DLD1 (cell line): ENCODE measurements around the gene TTC1.

ENCODE experiments used
- in situ Hi-C: cut with HindIII; loops from 2 replicates; pipeline ENCODE4 v1.10.0; 2017; ENCODE audit warnings: low sequenced_read_pairs

TTC1 gene

DNA sequence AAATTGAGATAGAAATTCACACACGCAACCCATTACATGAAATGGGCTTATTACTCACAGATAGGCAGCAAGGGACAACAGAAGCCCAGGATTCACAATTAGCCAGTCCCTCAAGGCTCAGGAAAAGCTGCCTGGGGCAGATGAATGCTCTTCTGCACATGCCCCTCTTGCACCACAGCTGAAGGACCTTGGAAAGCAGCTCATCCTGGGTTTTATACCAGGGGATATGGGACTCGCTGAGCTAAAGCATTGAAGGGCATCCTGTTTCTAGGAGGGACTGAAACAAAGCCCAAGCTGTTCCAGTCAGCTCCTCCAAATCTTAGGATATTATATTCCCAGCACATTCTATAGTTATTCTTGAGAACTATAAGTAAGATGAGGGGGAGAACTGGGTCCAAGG, 15.7 kb upstream of the TTC1 start:
- in situ Hi-C loops, result no loop called here

DNA sequence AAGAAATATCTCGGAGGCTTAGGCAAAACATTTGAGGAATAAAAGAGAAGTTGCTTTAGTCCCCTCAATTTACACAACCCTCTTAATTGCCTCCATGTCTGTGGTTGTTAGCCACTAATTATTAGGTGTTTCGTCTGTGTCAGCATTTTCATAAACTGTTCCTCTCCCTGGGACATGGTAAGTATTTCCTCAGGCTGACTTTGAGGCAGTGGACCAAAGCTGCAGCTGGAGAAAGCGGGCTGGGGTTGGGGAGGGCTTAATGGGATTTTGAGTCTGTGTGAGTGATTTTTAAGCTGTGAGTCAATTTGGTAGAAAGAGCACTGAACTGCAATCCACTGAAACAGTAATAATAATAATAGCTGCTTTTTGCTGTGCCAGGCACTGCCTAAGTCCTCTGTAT, 13.0 kb upstream of the TTC1 start:
- in situ Hi-C loops, result no loop called here

DNA sequence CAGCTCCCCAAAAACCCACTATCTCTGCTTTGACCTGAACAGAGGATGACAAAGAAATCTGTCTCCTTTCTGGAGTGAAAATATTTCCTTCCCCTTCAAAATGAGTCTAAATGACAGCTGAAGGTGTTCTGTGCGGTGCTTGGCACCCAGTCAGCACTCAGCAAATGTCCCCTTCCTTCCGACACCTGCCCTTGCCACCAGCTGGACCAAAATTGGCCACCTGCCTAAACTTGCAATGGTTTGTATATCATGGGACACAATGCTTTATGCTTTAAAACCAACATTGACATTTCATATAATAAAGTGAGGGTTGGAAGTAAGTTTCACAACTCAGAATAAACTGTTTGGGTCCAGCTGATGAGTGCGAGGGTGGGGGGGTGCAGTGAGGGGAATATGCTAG, 7.5 kb upstream of the TTC1 start:
- in situ Hi-C loops, result loop anchor here (25.0 kb wide), 1 partner anchor 211 kb away; no protein-coding TSS in a partner anchor

DNA sequence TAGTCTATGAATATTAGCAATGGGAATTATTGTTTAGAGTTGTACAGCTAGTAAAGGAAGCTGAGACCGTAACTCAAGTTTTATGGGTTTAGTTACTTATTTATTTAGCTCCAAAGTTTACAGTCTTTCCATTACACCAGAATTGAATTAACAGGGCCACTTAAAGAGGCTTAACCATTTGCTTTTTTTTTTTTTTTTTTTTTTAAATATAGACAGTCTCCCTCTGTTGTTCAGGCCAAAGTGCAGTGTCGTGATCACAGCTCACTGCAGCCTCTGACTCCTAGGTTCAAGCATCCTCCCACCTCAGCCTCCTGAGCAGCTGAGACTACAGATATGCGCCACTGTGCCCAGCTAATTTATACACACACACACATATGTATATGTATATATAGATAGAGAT, 1.4 kb upstream of the TTC1 start:
- in situ Hi-C loops, result loop anchor here (25.0 kb wide), 1 partner anchor 205 kb away; no protein-coding TSS in a partner anchor

DNA sequence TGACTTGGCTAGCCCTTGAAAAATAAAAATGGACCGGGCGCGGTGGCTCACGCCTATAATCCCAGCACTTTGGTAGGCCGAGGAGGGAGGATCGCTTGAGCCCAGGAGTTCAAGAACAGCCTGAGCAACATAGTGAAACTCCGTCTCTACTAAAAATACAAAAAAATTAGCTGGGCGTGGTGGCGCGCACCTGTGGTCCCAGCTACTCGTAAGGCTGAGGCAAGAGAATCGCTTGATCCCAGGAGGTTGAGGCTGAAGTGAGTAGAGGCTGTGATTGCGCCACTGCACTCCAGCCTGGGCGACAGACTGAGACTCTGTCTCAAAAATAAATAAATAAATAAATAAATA, 436 bp upstream of the TTC1 start:
- in situ Hi-C loops, result loop anchor here (25.0 kb wide), 1 partner anchor 204 kb away; no protein-coding TSS in a partner anchor

DNA sequence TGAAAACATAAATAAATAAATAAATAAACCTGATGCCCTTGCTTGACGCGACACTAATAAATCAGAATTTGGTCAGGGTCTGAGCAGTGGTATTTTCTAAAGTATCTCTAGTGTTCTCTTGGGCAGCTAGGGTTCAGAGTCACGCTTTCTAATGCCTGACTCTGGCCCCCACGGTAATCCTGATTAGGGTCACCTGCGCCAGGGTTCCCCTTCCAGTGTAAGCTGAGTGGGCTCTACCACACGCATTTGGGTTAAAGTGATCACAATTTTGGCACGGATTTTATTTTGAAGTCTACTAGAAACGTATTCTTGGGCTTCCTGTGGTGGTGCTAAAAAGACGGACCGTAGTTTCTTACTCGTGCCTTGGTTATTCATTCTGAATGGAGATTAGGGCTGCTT, 651 bp downstream of the TTC1 start:
- in situ Hi-C loops, result loop anchor here (25.0 kb wide), 1 partner anchor 203 kb away; no protein-coding TSS in a partner anchor

DNA sequence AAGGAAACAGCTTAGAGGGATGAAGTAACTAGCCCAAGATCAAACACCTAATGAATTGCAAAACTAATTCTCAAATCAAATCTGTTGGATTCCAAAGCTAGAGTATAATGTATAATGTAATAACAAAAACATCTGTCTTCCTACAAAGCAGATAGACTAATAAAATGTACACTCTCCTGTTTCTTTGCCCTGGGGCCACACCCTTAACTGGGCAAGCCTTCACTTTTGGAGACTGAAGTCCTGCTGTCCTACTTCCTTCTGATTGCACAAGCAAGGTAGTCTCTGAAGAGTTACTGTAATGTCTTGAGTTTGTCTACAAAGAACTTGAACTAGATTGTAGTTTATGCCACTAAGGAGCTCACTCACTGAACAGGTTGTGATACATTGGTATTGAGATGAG, 2.5 kb downstream of the TTC1 start:
- in situ Hi-C loops, result loop anchor here (25.0 kb wide), 1 partner anchor 201 kb away; no protein-coding TSS in a partner anchor

DNA sequence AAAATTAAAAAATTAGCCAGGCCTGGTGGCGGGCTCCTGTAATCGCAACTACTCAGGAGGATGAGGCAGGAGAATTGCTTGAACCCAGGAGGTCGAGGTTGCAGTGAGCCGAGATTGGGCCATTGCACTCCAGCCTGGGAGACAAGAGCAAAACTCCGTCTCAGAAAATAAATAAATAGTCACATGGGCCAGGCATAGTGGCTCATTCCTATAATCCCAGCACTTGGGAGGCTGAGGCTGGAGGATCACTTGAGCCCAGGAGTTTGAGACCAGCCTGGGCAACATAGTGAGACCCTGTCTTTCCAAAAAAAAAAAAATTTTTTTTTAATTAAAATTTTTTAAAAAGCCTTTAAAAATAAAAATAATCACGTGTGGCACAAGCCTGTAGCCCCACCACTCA, 5.3 kb downstream of the TTC1 start:
- in situ Hi-C loops, result loop anchor here (25.0 kb wide), 1 partner anchor 198 kb away; no protein-coding TSS in a partner anchor

DNA sequence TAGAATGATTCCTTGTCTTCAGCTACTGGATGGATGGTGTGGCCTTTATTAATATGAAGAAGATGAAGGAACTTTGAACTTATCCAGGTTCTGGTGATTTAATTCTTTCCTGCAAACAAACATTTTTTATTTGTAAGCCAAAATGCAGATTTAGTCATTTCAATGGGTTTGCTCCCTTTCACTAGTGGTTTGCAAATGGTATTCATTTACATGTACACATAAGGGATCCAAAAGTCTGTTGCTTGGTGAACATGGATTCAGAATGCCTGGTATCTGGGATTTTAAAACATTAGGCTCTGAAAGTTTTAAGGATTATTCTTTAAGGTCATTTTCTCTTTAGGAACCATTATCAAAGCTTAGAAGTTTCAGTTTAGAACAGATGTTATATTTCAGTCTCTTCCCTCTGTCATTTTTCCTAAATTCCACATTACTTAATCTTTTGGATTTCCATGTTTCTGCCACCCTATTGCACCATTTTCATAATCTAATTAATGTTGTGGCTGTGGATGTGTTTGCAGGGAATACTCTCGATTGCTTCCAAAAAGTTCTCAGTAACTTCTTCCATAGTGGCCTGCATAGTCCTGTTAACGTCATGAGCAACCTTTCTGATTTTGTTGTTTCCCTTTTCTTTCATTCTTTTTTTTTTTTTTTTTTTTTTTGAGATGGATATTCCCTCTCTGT, 10.1 kb downstream of the TTC1 start:
- in situ Hi-C loops, result loop anchor here (25.0 kb wide), 1 partner anchor 193 kb away; no protein-coding TSS in a partner anchor

DNA sequence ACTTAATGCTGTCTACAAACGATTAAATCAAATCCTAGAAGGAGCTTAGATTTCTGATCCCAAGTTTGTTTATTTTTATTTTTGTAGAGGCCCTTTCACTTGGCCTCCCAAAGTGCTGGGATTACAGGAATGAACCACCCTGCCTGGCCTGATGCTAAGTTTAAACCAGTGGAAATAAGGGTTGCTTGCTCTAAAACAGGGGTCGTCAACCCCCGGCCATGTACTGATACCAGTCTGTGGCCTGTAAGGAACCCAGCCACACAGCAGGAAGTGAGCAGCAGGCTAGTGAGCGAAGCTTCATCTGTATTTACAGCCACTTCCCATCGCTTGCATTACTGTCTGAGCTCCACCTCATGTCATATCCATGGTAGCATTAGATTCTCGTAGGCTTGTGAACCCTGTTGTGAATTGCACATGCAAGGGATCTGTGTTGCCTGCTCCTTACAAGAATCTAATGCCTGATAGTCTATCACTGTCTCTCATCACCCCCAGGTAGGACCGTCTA, 11.4 kb downstream of the TTC1 start:
- in situ Hi-C loops, result loop anchor here (25.0 kb wide), 1 partner anchor 192 kb away; no protein-coding TSS in a partner anchor

DNA sequence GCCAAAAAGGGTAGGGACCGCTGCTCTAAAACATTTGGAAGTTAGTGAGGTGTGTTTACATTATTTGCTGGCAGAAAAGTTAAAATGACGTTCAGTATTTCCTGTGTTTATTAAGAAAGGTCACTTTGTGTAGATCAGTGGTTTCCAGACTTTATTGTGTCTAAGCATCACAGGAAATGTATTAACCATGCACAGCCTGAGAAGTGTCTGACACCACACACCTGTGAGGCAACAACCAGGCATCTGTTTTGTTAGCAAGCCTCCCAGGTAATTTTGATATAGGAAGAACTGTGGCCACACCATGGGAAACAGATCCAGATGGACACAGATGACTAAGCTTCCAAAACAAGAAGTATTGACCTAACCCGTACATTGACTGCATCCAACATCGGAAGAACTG, 12.0 kb downstream of the TTC1 start:
- in situ Hi-C loops, result loop anchor here (25.0 kb wide), 1 partner anchor 191 kb away; no protein-coding TSS in a partner anchor

DNA sequence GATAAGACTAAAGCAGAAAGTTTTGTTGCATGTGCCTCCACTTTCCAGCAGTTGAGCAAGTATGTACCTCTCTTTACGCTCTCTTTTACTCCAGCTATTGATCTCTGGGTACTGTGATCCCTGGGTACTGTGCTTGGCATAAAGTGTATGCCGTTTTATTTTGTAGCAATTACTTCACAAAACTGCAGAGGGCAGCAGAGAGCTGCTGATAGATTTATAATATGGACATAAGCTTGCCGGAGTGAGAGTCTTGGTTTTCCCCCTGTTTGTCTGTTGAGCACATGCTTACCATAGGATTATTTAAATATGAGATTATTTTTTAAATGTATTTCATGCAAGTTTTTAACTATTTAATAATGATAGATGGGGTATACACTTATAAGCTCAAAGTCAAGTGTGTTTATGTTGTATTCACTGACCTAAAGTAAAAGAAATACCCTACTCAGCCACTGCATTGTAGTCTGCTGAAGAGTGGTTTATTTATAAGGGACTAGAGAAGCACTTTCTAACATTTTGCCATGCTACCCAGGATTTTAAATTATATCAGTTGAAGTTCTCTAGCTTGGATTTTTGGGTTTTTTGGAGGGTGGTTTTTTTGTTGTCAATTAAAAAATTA, 13.0 kb downstream of the TTC1 start:
- in situ Hi-C loops, result loop anchor here (25.0 kb wide), 1 partner anchor 190 kb away; no protein-coding TSS in a partner anchor

DNA sequence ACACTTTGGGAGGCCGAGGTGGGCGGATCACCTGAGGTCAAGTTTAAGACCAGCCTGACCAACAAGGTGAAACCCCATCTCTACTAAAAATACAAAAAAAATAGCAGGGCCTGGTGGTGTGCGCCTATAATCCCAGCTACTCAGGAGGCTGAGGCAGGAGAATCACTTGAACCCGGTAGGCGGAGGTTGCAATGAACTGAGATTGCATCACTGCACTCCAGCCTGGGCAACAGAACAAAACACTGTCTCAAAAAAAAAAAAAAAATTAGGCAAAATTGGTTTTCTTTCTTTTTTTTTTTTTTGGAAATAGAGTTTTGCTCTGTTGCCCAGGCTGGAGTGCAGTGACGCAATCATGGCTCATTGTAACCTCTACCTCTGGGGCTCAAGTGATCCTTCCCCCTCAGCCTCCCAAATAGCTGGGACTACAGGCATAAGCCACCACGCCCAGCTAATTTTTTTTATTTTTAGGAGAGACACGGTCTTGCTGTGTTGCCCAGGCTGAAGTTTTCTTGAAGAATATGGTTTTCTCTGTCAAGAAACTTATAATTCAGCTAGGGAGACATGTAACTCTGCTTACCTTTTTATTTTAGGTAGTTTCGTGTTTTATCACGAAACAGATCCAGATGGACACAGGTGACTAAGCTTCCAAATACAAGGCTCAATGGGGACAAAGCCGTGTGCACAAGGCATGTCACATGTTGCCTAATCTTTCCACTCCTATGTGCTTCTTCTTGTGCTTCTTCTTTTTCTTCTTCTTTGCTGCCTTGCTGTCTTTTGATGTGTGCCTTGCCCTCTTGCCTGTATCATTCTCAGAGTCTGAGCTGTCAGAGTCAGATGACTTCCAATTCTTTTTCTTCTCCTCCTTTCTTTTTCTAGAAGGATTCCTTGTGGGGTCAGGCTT, 14.3 kb downstream of the TTC1 start:
- in situ Hi-C loops, result loop anchor here (25.0 kb wide), 1 partner anchor 189 kb away; no protein-coding TSS in a partner anchor

DNA sequence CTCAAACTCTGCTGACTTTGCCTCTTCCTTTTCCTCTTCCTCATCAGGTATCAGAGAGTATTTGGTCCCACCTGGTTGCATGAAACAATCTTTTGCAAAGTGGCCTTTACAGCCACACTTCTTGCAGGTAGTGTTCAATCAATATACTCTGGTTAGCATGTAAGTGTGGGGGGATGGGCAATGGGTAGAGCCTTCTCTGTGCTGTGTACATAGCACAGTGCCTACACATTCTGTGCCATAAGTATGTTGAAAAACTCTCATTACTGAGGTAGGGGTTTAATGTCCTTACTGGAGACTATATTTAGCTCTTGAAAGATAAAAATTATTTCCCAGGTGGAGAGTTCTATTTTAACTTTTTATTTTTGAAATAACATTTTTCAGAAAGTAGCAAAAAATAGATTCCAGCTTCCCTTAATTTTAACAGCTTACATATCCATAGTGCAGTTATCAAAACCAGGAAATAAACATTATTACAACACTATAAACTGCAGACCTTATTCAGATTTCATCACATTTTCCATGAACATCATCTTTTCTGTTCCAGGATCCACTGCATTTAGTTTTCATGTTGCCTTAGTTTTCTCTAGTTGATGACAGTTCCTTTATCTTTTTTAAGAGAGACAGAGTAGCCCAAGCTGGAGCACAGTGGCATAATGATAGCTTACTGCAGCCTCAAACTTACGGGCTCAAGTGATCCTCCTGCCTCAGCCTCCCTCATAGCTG, 15.1 kb downstream of the TTC1 start:
- in situ Hi-C loops, result loop anchor here (25.0 kb wide), 1 partner anchor 188 kb away; no protein-coding TSS in a partner anchor

DNA sequence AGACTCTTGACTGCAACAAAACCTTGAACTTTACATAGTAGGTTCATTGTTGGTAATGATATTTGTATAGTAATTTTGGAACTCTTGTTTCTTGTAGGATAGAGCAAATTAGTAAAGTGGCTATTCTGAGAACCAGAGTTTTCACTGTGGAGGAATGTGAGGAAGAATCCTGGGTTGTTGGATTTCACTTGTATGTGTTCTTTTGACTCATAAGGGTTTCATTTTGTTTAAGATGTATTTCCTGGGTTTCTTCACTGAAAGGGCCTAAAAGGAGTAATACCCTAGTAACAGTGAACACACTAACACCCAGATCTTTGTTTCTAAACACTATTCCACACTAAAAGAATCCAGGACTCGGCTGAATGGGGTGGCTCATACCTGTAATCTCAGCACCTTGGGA, 20.1 kb downstream of the TTC1 start:
- in situ Hi-C loops, result no loop called here

DNA sequence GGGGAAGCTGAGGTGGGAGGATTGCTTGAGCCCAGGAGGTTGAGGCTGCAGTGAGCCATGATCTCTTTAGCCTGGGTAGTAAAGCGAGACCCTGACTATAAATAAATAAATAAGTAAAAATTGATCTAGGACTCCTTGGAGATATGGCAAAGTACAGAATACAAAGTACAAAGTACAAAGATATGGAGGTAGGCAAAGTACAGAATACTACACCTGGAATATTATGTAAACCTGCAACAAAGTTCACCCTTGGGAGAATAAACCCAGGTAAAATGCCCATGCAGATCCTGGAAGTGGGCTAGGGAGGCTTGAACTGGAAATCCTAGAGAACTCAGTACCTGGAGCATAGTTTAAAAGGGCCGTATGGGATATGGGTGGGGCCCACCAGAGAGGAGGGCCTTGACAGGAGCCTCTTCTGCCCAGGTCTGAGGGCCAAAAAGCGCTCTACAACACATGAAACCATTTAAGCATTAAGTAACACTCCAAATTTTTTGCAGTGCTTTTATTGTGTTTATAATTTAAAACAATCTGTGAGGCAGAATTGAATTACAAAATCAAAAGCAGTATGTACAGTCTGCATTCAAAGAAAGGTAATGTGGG, 20.7 kb downstream of the TTC1 start:
- in situ Hi-C loops, result no loop called here

DNA sequence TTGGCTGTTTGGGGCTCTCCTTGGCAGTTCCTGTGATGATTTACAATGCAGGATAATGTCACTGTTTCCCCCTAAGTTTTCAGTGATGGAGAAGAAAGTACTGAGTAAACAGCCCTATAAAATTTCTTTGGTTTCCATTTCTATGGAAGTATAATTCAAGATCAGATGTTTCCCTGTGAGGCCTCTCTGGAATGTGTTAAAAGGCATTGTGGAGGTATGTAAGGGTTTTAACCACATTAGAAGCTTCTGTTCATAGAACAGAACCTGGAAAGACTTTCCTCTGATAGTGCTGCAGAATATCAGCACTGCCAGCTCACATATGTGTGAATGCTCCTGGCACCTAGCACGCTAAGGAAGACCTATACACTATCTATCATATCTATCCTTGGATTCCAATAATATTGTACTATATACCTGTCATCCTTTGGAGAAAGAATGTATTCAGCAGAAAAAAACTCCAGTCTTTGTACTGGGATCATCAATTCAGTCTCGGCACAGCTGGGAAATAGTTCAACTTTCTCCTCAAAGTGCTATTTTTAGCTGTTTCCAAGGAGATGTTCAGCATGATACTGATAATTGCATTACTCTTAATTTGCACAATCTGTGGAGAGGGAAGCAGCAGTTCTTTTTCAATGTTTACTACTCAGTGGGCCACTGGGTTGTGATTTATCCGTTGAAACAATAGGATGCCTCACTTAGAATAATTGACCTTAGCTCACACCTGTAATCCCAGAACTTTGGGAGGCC, 21.9 kb downstream of the TTC1 start:
- in situ Hi-C loops, result no loop called here

DNA sequence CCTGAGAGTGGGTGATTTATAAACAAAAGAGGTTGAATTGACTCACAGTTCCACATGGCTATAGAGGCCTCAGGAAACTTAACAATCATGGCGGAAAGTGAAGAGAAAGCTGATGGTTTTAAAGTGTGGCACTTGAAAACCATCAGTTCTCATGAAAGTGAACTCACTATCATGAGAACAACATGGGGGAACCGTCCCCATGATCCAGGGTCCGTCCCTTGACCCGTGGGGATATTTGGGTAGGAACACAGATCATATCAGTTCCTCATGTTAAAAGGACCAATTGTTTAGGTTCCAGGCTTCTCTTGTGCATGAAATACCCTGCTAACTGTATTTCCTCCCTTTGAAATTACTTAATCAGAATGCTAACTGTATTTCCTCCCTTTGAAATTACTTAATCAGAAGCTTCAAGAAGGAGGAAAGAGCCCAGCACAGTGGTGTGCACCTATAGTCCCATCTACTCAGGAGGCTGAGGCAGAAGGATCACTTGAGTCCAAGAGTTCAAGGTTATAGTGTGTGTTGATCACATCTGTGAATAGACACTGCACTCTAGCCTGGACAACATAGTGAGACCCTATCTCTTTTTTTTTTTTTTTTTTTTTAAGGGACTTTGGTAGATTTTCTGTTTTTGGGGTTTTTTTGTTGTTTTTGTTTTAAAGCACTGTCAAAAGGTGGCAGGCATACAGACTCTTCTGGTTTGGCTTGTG, 24.8 kb downstream of the TTC1 start:
- in situ Hi-C loops, result no loop called here

DNA sequence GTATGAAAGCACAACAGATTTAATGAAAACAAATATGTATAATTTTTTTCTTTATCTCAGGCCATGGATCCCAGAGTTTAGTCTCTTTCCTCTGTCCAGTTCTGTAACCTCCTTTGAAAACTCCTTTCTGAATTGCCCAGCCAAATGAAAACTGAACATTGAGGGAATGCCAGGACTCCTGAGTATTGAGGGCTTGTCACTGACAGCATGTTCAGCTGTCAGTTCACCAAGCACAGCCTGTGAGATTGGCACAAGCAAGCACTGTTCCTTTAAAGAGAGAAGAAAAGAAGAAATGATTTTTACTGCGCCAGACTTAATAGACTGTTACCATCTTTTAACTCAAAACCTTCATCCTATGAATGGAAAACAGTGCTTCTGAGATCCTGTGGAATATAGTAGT, 27.3 kb downstream of the TTC1 start:
- in situ Hi-C loops, result no loop called here
